Measurements from ENCODE around the gene SPATA33.
"Not testable (repeated sequence)": the region's sequence is repeated elsewhere in the genome, so short reads cannot be mapped to it uniquely, and the experiment has no call there.

The SPATA33 gene

DNA sequence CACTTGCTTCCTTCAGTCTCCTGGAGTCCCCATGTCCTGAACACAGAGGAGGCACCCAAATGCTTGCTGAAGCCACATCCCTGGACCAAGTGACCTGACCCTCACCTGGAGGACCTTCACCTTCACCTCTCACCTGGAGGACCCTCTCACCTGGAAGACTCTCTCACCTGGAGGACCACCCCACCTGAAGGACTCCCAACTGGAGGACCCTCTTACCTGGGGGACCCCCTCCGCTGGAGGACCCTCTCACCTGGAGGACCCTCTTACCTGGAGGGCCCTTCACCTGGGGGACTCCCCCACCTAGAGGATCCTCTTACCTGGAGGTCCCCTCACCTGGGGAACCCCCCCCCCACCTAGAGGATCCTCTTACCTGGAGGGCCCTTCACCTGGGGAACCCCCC is 28.3 kb downstream of the SPATA33 start:
- H3K4me3 ChIP-seq (ENCODE audit: low read depth, low read length), result no peak overlapping the region; the same call in none of the 2 replicates
- TF ChIP-seq, protein P1, sequence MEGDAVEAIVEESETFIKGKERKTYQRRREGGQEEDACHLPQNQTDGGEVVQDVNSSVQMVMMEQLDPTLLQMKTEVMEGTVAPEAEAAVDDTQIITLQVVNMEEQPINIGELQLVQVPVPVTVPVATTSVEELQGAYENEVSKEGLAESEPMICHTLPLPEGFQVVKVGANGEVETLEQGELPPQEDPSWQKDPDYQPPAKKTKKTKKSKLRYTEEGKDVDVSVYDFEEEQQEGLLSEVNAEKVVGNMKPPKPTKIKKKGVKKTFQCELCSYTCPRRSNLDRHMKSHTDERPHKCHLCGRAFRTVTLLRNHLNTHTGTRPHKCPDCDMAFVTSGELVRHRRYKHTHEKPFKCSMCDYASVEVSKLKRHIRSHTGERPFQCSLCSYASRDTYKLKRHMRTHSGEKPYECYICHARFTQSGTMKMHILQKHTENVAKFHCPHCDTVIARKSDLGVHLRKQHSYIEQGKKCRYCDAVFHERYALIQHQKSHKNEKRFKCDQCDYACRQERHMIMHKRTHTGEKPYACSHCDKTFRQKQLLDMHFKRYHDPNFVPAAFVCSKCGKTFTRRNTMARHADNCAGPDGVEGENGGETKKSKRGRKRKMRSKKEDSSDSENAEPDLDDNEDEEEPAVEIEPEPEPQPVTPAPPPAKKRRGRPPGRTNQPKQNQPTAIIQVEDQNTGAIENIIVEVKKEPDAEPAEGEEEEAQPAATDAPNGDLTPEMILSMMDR (IDR thresholded peaks at IDR 0.05; ENCODE audit: control insufficient read depth, extremely low read depth, insufficient read depth), result no peak
- DNase-seq (ENCODE audit: low read depth), result no peak

DNA sequence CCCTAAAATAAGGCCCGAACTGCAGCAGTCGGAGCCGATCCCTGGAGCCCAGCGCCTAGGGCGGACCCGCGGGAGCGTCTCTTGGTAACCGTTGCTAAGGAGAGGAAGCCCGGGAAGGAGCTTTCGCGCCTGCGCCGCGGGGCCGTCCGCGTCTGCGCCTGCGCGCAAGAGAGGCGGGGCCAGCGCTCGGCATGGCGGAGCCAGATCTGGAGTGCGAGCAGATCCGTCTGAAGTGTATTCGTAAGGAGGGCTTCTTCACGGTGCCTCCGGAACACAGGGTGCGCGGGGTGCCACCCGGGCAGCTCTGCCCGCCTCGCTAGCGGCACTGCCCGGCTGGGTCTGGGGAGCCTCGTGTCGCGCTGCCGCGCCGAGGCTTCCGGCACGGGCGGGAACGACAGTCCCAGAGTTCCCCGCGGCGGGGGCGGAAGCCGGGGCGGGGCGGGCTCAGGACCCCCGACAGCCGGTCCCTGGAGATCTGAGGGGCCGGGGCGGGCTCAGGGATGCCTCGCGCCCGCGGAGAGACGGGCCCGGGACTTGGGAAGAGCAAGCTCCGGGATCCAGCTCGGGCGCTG is 29.0 kb downstream of the SPATA33 start, which contains the start of gene CDK10:
Gene CDK10, plus strand, starts transcription at position 170 of the 572 bp plus-strand sequence. Its CDS starts 22 bp downstream, at position 192.
- TF ChIP-seq, protein P1 (IDR thresholded peaks at IDR 0.05; ENCODE audit: control insufficient read depth, extremely low read depth, insufficient read depth), result no peak
- DNase-seq (ENCODE audit: low read depth), result peak; percentile 50

DNA sequence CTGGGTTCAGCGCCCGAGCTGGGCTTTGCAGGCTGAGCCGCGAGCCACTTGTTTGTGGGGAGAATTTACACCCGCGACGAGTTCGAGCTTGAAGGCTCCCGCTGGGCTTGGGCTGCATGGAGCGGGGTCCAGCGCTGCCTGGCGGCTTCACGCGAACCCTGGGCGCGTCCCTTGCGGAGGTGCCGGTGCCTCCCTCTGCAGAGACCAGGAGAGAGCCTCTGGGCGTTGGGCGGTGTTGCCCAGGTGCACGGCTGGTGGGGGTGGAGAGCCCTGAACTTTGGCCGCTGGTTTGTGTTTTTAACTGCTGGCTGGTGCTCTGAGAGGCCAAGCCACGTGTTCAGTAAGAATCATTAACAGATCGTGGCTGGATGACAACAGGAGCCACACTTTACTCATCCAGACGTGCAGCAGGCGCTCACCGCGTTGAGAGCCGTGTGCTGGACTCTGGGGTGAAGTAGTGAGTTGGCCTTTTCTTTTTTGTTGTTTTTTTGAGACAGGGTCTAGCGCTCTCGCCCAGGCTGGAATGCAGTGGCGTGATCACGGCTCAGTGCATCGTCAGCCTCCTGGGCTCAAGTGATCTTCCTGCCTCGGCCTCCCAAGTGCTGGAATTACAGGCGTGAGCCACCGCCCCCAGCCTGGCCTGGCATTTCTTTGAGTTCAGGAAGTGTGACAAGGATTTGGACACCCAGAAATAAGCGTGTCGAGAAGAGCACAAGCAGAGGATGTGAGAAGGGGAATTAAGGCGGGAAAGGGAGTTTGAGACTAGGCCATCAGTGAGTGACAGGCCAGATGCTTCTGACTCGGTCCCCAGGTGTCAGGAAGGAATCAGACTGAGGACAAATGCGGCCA is 29.7 kb downstream of the SPATA33 start:
- TF ChIP-seq, protein P1 (IDR thresholded peaks at IDR 0.05; ENCODE audit: control insufficient read depth, extremely low read depth, insufficient read depth), result no peak
- peak; percentile 38 for DNase-seq (ENCODE audit: low read depth)
- peak overlapping the region; percentile 85 for H3K4me3 ChIP-seq (ENCODE audit: low read depth, low read length)

More for the DNA sequence above, 29.0 kb downstream of the SPATA33 start, which contains the start of gene CDK10:
- peak within 1 kb of the TSS; percentile 85 for H3K4me3 ChIP-seq (ENCODE audit: low read depth, low read length)

DNA sequence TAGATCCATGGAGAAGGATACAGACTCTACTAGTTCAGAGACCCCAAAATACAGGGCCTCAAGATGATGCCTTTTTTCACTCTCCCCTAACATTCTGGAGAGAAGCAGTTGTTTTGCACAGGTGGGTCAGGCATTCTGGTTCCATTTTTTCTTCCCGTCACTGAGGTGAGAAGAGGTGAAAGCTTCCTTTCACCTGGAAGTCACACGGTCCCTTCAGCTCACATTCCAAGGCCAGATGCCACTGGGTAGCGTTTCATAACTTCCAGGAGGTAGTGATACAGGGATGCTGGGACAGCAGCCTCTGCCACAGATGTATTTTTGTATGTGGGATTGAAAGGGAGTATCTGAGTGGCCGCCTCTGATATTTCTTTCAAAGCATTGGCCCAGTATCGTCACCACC is 30.8 kb downstream of the SPATA33 start:
- H3K4me3 ChIP-seq (ENCODE audit: low read depth, low read length), result no peak overlapping the region
- TF ChIP-seq, protein P1 (IDR thresholded peaks at IDR 0.05; ENCODE audit: control insufficient read depth, extremely low read depth, insufficient read depth), result no peak
- DNase-seq (ENCODE audit: low read depth), result no peak

DNA sequence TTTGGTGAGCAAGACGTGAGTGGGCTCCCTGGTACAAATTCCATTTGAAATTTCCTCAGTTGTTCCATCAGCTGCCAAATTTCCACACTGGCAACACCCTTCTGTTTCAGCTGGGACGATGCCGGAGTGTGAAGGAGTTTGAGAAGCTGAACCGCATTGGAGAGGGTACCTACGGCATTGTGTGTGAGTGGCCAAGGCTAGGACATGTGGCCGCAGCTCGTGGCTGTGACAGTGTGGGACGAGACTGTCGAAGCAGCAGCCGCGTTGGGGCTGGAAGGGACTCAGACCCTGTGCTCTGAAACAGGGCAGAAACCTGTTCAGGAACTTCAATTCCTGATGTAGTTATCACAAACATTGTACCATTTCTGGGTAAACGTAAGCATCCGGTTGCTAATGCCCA is 31.5 kb downstream of the SPATA33 start:
- no peak overlapping the region for H3K4me3 ChIP-seq (ENCODE audit: low read depth, low read length)
- TF ChIP-seq, protein P1 (IDR thresholded peaks at IDR 0.05; ENCODE audit: control insufficient read depth, extremely low read depth, insufficient read depth), result no peak
- no peak for DNase-seq (ENCODE audit: low read depth)

DNA sequence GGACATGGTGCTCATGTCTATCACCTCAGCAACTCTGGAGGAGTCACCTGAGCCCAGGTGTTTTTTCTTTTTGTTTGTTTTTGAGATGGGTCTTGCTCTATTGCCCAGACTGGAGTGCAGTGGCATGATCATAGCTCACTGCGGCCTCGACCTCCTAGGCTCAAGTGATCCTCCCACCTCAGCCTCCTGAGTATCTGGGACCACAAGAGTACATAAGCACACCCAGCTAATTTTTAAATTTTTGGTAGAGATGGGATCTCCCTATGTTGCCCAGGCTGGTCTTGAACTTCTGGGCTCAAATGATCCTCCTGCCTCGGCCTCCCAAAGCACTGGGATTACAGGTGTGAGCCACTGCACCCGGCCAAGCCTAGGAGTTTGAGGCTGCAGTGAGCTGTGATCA is 32.0 kb downstream of the SPATA33 start:
- H3K4me3 ChIP-seq (ENCODE audit: low read depth, low read length); DNase-seq (ENCODE audit: low read depth): not testable (repeated sequence)

DNA sequence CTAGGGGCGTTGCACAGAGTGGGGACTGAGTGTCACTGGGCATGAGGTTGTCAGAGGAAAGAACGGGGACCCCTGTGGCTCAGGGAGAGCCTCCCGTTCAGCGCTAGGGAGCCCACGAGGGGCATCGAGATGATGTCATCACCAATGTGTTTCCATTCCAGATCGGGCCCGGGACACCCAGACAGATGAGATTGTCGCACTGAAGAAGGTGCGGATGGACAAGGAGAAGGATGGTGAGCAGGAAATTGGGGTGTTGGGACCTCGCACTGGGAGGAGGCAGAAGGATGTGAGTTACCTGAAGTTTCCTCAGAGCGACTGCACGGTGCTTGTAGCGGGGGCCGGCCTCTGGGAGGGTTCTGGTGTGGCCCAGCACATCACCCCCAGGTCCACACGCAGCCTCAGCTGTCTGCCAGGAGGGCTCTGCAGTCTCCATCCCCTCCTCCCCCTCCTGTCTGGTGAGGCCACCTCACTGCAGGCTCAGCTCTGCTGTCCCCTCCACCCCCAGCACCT is 32.8 kb downstream of the SPATA33 start:
- H3K4me3 ChIP-seq (ENCODE audit: low read depth, low read length), result no peak overlapping the region
- no peak for DNase-seq (ENCODE audit: low read depth)
- TF ChIP-seq, protein P1 (IDR thresholded peaks at IDR 0.05; ENCODE audit: control insufficient read depth, extremely low read depth, insufficient read depth), result no peak

Data from LNCaP clone FGC (cell line).